ENCODE results near the gene MLF1. TPM values are rescaled to one million over a fixed set of nuclear protein-coding genes. Genes with fewer than 3 reads are reported as not detected.

The MLF1 gene
- total and polyA plus RNA-seq, 2 of the 4 experiments (the other 2 are of a cell fraction) = 4.7 to 5.2 TPM

GRCh38 chr3:158560979-158561378 is 10.0 kb upstream of the MLF1 start:
- Histone ChIP-seq H3K18ac (ENCODE audit: low read depth, low read length) (no peak overlapping the region), H3K4me2 (ENCODE audit: low read depth, low read length) (no peak overlapping the region), H4K8ac (ENCODE audit: low read depth in 2 of 2, low read length in 2 of 2) (no peak overlapping the region), H4K5ac (ENCODE audit: low read depth, low read length) (no peak overlapping the region), H3K9ac (ENCODE audit: low read depth, low read length) (no peak overlapping the region), H2BK20ac (ENCODE audit: low read depth, low read length) (no peak overlapping the region), H3K9me3 (ENCODE audit: control insufficient read depth, insufficient read depth, low read length) (no peaks in the 10 kb centered on the region), H3K4ac (ENCODE audit: low read depth, low read length) (no peak overlapping the region), H2BK15ac (ENCODE audit: low read depth, low read length) (no peak overlapping the region), H3K14ac (replicated peaks; ENCODE audit: low read depth, low read length) (no peak overlapping the region), H4K91ac (ENCODE audit: insufficient read depth, low read depth, low read length) (no peak overlapping the region), H2BK120ac (ENCODE audit: low read depth, low read length) (no peak overlapping the region), H3K23ac (ENCODE audit: low read depth, low read length) (no peak overlapping the region), H3K36me3 (ENCODE audit: control insufficient read depth, insufficient read depth, low read length) (no peaks in the 10 kb centered on the region), H2AK9ac (replicated peaks; ENCODE audit: low read depth, low read length, poor library complexity) (no peak overlapping the region), H3K4me1 (ENCODE audit: control insufficient read depth, insufficient read depth, low read length) (0 out of 2 replicates have a peak, but pooled peaks cover 2% of the 10 kb centered on the region), H3K27ac (ENCODE audit: insufficient read depth, low read length) (no peak overlapping the region), H3K79me1 (ENCODE audit: low read depth in 1 of 2, low read length in 2 of 2) (no peaks in the 10 kb centered on the region), H2BK5ac (ENCODE audit: low read depth, low read length, poor library complexity, severe bottlenecking) (no peak overlapping the region), H2AFZ (replicated peaks; ENCODE audit: low read length, poor library complexity) (no peak overlapping the region), H3K56ac (ENCODE audit: extremely low read depth, insufficient read depth, low read length) (no peak overlapping the region), H4K20me1 (ENCODE audit: insufficient read depth, low read length) (no peaks in the 10 kb centered on the region), H2AK5ac (ENCODE audit: low read depth, low read length) (no peak overlapping the region), H3K9me1 (ENCODE audit: insufficient read depth, low read length) (no peaks in the 10 kb centered on the region), H3K27me3 (ENCODE audit: control insufficient read depth, insufficient read depth, low read length) (no peaks in the 10 kb centered on the region), H3K4me3 (ENCODE audit: insufficient read depth, low read depth, low read length) (no peak overlapping the region)
- no peak for TF ChIP-seq ELK1 (IDR thresholded peaks at IDR 0.05; ENCODE audit: borderline replicate concordance, low read depth, low read length)
- TF ChIP-seq BHLHE40 (IDR thresholded peaks at IDR 0.05; ENCODE audit: low read depth, low read length) = no peak
- no peak for TF ChIP-seq RAD21 (IDR thresholded peaks at IDR 0.05; ENCODE audit: low read length)
- no peak for TF ChIP-seq RFX5 (IDR thresholded peaks at IDR 0.05; ENCODE audit: low read depth, low read length)
- TF ChIP-seq CHD1 (IDR thresholded peaks at IDR 0.05; ENCODE audit: low read depth, low read length) = no peak
- POLR2A ChIA-PET (ENCODE audit: unreplicated experiment) = no interaction called here
- ATAC-seq (ENCODE audit: low read depth) (peak; percentile 29), DNase-seq (peak; percentile 2)
- CTCF ChIA-PET = no interaction called here
- no CpG with 5 or more reads among the region's 1 CpG for WGBS, 2 experiments (ENCODE audit: extremely low coverage in 2 of 2, insufficient read length in 1 of 2)
- no TSS peak for BruUV-seq (replicated peaks)
- intact Hi-C loops (cut with micrococcal nuclease) (no loop called here), in situ Hi-C loops (cut with MboI; ENCODE audit: low sequenced_read_pairs) (no loop called here), dilution Hi-C loops (cut with HindIII; ENCODE audit: low sequenced_read_pairs, unreplicated experiment) (no loop called here)
